Sigmoid colon (tissue), 4 donors: ENCODE data around the gene CHCHD6.

Experiments
- POLR2A ChIP-seq, 2 donors: fragments of 450-650 bp; IDR thresholded peaks; one replicate each; pipeline ENCODE4 v1.6.1; 2016; ENCODE audit warnings: antibody characterized with exemption in 2 of 2, mild to moderate bottlenecking in 2 of 2, moderate library complexity in 2 of 2
- POLR2AphosphoS5 ChIP-seq, 4 donors: sonication (generic); formaldehyde crosslinking; IDR thresholded peaks; one replicate each; pipeline ENCODE4 v1.6.1; 2017; ENCODE audit warnings: antibody characterized with exemption in 4 of 4

GRCh38 chr3:126935756-126936509, 231.9 kb downstream of the CHCHD6 start:
- no peak for TF ChIP-seq POLR2AphosphoS5 (IDR thresholded peaks at IDR 0.05)
- no peak for TF ChIP-seq POLR2A (IDR thresholded peaks at IDR 0.05)
